NB4 (cell line): ENCODE measurements around the gene CARNS1.

ENCODE experiments used
- DNase-seq: peaks from one replicate; pipeline ENCODE4 v3.0.0; 2010; ENCODE audit warnings: low read depth
- H3K4me3 ChIP-seq: one replicate; pipeline ENCODE4 v1.5.1; 2011; ENCODE audit warnings: mild to moderate bottlenecking, low read depth, low read length, moderate library complexity
- MYC ChIP-seq: IDR thresholded peaks from 2 replicates; pipeline ENCODE4 v1.6.1; 2011; ENCODE audit warnings: low read depth, low read length
- POLR2A ChIP-seq: IDR thresholded peaks from 2 replicates; pipeline ENCODE4 v1.6.1; 2011; ENCODE audit warnings: mild to moderate bottlenecking; ENCODE audit not compliant: insufficient read length; ENCODE audit errors: extremely low read depth
- TF ChIP-seq, protein P1 (sequence below): IDR thresholded peaks from one replicate; pipeline ENCODE4 v1.5.1; 2012; ENCODE audit warnings: low read depth, low read length
- TF ChIP-seq, protein P2 (sequence below): IDR thresholded peaks from 2 replicates; pipeline ENCODE4 v1.6.1; 2011; ENCODE audit warnings: low read depth, low read length

The CARNS1 gene

DNA sequence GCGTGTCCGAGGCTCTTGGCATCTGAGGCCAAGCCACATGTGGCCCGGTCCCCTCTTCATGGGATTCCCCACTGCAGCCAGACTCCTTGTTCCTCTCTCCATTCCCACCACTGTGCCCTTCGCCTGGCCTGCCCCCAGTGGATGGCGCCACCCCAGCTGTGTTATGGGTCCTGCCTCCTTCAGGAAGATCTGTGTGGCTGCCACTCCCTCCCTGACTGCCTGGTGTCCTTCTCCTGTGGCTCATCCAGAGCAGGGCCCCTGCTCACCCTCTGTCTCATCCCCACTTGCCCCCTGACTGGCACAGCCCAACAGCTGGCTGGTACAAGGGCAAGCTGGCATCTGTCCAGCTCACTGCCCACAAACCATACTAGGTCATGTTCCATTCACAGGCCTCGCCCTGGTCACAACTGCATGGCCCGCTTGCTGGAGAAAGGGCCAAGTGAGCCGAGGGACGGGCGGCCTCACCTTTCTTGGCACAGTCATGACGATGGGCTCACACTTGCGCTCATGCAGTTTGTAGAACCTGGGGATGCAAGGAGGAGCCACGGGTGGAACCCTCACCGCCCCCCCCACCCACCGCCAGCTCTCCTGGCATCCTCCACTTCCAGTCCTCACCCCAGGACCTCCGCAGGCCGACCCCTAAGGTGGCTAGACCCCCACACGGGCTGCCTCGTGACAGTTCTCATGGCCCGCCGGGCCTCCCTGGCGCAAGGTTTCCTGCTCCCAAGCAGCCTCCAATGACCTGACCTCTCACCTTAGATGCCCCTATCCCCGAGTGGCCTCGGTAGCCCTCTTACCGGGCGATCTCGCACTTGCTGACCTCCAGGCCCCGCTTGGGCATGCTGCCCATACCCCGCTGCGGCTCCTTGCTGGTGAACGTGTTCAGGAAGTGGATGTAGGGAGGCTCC, 24.1 kb downstream of the CARNS1 start:
- TF ChIP-seq, protein P1, sequence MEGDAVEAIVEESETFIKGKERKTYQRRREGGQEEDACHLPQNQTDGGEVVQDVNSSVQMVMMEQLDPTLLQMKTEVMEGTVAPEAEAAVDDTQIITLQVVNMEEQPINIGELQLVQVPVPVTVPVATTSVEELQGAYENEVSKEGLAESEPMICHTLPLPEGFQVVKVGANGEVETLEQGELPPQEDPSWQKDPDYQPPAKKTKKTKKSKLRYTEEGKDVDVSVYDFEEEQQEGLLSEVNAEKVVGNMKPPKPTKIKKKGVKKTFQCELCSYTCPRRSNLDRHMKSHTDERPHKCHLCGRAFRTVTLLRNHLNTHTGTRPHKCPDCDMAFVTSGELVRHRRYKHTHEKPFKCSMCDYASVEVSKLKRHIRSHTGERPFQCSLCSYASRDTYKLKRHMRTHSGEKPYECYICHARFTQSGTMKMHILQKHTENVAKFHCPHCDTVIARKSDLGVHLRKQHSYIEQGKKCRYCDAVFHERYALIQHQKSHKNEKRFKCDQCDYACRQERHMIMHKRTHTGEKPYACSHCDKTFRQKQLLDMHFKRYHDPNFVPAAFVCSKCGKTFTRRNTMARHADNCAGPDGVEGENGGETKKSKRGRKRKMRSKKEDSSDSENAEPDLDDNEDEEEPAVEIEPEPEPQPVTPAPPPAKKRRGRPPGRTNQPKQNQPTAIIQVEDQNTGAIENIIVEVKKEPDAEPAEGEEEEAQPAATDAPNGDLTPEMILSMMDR = peak; percentile 65
- TF ChIP-seq MYC (no peak), POLR2A (no peak)
- DNase-seq = peak; percentile 79
- peak overlapping the region; percentile 94 for H3K4me3 ChIP-seq

DNA sequence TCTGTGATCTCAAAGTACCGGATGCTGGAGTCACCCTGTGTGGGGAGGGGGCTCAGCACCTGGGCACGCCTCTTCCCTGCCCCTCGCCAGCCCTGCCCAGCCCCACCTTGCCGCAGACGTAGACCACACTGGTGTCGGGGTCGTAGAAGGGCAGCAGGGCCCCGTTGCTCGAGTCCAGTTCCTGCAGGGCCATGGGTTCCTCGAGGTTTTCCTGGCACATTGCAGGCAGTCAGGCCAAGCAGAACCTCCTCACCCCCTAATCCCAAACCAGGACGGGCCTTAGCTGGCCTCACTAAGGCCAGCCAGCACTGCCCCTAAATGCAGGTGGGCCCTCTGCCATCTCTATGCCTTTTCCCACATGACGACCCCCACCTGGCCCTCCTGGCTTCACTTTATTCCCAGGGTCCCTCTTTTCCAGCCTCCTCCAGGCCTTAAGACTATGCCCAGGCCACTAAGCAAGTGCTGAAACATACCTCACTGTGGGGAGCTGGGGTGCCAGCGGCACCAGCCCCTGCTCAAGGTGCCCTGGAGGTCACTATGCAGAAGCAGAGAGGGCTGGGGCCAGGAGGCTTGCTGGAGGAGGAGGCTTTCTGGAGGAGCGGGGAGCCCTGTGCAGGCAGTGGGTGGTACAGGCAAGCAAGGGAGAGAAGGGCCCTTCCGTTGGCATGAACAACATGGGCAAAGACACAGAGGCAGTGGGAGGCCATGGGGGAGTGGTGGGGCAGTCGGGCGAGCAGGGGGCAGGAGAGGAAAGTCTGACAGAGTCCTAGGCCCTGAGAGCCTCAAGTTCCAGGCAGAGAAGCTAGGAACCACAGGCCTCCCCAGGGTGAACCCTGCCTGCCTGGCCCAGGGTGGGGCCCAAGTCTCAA, 25.0 kb downstream of the CARNS1 start:
- no peak overlapping the region for H3K4me3 ChIP-seq
- DNase-seq = peak; percentile 33
- TF ChIP-seq POLR2A (no peak), MYC (no peak)
- TF ChIP-seq, protein P2, sequence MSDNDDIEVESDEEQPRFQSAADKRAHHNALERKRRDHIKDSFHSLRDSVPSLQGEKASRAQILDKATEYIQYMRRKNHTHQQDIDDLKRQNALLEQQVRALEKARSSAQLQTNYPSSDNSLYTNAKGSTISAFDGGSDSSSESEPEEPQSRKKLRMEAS = no peak
- TF ChIP-seq, protein P1 = no peak

DNA sequence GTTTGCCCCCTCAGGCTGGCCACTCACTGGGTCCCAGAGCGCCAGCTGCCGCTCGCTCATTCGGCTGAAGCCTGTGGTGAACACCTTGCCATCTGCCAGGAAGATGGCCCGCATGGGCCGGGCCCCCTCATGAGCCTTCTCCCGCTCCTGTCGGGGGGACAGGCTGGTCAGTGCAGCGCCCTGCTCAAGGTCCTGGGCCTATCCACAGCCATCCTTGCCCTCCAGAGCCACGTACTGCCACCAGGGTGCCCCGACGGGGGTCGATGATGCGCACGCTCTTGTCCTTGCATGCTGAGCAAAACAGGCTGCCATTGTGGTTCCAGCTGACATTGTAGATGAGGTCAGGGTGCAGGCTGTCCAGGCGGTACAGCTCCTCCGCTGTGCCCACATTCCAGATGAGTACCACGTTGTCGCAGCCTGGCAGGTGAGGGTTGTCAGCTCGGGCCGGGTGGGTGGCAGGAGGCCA, 25.7 kb downstream of the CARNS1 start:
- H3K4me3 ChIP-seq = no peak overlapping the region
- peak; percentile 43 for DNase-seq
- TF ChIP-seq, protein P1 = no peak
- TF ChIP-seq, protein P2 = no peak
- no peak for TF ChIP-seq MYC
- no peak for TF ChIP-seq POLR2A

DNA sequence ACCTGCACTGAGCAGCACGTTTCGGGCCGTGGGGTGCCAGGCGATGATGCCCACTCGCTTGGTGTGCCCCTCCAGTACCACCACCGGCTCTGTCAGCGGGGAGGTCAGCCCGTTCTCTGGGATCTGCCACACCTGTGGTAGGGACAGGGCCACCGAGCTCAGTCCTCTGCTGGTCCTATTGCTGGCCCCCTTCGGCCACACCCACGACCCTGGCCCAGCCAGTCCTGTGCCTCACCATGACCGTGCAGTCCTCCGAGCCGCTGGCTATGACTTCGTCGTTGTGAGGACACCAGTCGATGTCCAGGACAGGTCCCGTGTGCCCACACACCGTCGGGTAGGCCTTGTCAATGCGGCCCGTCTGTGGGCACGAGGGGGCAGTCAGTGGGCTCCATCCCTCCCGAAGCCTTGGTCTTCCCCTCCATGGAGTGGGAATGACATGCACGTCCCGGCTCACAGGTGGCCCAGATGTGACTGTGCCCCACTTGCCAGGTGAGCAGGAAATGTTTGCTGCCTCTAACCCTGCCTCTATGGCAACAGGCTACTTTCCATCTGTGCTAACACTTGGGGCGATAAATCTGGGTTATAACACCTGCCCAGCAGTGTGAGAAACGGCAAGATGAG, 26.4 kb downstream of the CARNS1 start:
- H3K4me3 ChIP-seq = no peak overlapping the region
- peak; percentile 40 for DNase-seq
- TF ChIP-seq MYC (no peak), POLR2A (no peak)
- TF ChIP-seq, protein P2 = no peak
- TF ChIP-seq, protein P1 = no peak

DNA sequence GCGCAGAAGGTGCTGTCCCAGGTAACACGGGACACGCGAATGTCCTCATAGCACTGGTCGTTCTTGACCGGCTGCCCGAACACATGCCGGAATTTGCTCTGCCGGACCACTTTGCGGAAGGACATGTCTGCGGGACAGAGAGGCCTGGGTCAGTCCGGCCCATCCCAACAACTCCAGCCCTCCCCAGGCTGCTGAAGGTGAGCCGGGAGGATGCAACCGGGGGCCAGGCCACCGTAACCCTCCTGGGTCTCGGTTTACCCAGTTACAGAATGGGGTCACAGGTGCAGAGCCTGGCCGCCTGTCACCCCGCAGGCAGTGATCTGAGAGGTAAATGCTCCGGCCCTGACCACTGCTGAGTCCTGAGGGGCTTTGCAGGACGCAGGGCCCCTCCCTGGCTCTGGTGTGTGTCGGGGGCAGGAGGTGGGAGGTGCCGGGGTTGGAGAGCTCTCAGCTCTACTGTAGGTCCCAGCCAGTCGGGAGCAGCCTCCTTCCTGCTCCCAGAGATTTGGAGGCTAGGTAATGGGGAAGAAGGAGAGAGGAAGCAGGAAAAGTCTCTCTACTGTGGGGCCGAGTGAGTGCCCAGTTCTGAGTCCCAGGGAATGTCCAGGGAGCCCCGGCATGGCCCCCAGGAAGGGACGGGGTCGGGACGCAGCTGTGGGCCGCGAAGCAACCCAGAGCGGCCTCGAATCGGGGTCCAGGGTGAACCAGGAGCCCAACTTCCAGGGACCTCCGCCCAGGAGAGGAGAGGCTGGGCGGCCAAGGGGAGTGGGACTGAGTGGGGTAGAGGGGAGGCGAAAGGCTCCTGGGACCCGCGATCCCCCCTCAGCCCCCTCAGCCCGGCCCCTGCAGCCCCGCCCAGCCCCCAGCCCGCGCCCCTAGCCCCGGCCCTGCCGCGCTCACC, 27.3 kb downstream of the CARNS1 start:
- TF ChIP-seq, protein P2 = no peak
- TF ChIP-seq, protein P1 = no peak
- TF ChIP-seq MYC (no peak), POLR2A (no peak)
- peak; percentile 38 for DNase-seq
- no peak overlapping the region for H3K4me3 ChIP-seq
